Skeletal muscle satellite cell (primary cell): Measurements from ENCODE around the gene TMC2.

Experiments used
- H3K27me3 ChIP-seq: 2 replicates; pipeline ENCODE4 v1.7.0; 2013; ENCODE audit warnings: low read length; ENCODE audit not compliant: control insufficient read depth, insufficient read depth
- H3K36me3 ChIP-seq: 2 replicates; pipeline ENCODE4 v1.7.0; 2013; ENCODE audit warnings: mild to moderate bottlenecking, control low read depth, low read length; ENCODE audit not compliant: insufficient read depth
- H3K4me1 ChIP-seq: 2 replicates; pipeline ENCODE4 v1.7.0; 2013; ENCODE audit warnings: low read length; ENCODE audit not compliant: control insufficient read depth, insufficient read depth
- H3K4me2 ChIP-seq: 2 replicates; pipeline ENCODE4 v1.7.0; 2013; ENCODE audit warnings: mild to moderate bottlenecking, low read length
- H3K4me3 ChIP-seq: 2 replicates; pipeline ENCODE4 v1.7.0; 2013; ENCODE audit warnings: low read length
- H3K9ac ChIP-seq: 2 replicates; pipeline ENCODE4 v1.7.0; 2013; ENCODE audit warnings: mild to moderate bottlenecking, low read depth, low read length, moderate library complexity
- H3K9me3 ChIP-seq: replicated peaks from 2 replicates; pipeline ENCODE4 v1.7.0; 2013; ENCODE audit warnings: mild to moderate bottlenecking, control low read depth, low read length

The TMC2 gene

DNA sequence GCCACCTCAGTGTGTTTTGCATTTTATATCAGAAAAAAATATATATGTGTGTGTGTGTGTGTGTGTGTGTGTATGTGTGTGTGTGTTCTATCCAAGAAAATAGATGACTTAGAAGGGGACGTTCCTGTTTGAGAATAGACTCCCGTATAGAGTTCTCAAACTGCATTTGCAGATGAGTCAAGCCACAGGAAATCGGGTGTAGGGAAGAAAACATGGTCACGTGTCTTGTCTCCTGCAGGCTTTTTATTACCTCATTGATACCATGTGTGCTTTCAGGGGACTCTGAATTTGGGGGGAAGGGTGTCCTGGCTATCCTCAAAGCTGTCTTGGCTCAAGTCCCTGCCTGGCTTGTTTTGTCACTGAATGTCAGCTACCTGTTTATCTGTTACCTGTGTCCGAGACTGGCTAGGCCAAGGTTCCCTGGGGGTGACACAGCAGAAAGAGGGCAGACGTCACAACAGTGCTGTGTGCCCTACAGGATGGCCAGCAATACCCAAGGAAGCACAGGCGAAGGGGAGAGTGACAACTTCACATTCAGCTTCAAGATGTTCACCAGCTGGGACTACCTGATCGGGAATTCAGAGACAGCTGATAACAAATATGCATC, 60.4 kb downstream of the TMC2 start:
- no peaks in the 10 kb centered on the region for H3K36me3 ChIP-seq
- peaks cover 24% of the 10 kb centered on the region for H3K27me3 ChIP-seq
- H3K9ac ChIP-seq: no peak overlapping the region
- no peak overlapping the region for H3K4me3 ChIP-seq
- H3K4me2 ChIP-seq: no peak overlapping the region
- no peaks in the 10 kb centered on the region for H3K9me3 ChIP-seq
- no peaks in the 10 kb centered on the region for H3K4me1 ChIP-seq

DNA sequence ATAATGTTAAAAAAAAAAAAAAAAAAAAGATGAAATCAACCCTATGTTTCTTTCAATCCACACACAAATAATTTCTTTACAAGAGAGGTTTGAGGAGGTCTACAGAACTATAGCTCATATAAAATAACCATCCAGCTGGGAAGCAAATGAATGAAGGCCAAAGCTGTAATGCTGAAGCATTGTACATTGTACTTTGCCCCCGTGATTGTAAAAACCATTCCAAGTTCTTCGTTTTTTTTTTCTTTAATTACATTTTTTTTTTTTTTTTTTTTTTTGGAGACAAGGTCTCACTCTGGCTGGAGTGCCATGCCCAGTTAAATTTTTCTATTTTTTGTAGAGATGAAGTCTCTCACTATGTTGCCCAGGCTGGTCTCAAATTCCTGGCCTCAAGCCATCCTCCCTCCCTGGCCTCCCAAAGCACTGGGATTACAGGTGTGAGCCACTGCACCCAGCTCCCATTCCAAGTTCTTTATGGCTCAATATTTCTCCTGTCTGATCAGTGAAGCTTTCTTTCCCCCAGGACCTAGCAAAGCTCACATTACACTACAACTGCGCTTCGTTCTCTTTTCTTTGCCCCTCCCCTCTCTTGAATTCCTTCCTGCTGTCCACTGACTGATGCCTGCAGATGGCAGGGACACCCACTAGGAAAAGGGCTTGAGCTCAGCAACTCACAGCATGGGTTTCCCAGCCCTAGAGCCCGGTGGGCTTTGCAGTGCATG, 63.1 kb downstream of the TMC2 start:
- H3K36me3 ChIP-seq: no peaks in the 10 kb centered on the region
- no peak overlapping the region for H3K4me2 ChIP-seq
- no peaks in the 10 kb centered on the region for H3K4me1 ChIP-seq
- H3K27me3 ChIP-seq: peaks cover 23% of the 10 kb centered on the region
- H3K4me3 ChIP-seq: no peak overlapping the region
- no peaks in the 10 kb centered on the region for H3K9me3 ChIP-seq
- H3K9ac ChIP-seq: no peak overlapping the region

DNA sequence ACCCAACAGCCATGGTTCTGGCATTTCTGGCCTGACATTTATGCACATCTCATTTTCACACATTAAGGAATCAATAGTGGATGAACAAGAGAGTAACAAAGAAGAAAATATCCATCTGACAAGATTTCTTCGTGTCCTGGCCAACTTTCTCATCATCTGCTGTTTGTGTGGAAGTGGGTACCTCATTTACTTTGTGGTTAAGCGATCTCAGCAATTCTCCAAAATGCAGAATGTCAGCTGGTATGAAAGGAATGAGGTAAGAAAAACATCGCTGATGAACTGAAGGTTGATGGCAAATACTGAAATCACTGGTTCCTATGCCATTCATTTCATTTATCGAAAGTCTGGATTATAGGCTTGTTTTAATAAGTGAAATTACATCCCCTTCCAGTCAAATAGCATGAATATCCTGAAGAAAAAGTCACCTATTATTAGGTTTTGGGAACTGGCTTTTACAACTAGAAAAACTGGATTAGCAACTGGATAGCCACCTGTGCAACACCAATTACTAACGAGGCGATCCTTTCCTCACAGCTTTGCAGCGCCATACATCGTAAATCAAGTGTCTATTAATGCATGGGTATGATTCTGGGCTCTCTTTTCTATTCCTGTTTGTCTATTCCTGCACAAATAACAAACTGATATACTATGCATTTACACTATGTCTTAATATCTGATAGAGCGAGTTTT, 65.8 kb downstream of the TMC2 start:
- Histone ChIP-seq H3K9me3 (peaks cover 1% of the 10 kb centered on the region), H3K4me1 (no peaks in the 10 kb centered on the region), H3K27me3 (peaks cover 24% of the 10 kb centered on the region), H3K9ac (no peak overlapping the region), H3K36me3 (no peaks in the 10 kb centered on the region), H3K4me2 (no peak overlapping the region), H3K4me3 (no peak overlapping the region)

DNA sequence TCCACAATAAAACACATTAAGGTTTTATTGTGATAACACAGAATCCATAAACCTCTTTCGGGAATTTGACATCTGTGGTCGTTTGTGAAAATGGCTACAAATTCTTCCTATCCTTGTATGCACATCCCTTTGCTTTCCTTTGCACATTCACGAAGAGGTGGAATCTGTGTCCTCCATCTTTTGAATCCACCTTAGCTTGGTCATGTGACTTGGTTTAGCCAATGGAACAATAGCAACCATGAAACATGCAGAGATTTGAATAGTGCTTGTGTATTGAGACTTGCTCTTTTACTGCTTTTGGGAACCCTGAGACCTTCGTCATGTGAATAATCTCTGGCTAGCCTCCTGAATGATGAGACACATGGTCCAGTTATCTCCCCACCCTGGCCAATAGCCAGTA, 66.4 kb downstream of the TMC2 start:
- Histone ChIP-seq H3K9me3 (peaks cover 4% of the 10 kb centered on the region), H3K9ac (no peak overlapping the region), H3K36me3 (no peaks in the 10 kb centered on the region), H3K4me3 (no peak overlapping the region), H3K4me1 (no peaks in the 10 kb centered on the region), H3K4me2 (no peak overlapping the region), H3K27me3 (peaks cover 24% of the 10 kb centered on the region)

DNA sequence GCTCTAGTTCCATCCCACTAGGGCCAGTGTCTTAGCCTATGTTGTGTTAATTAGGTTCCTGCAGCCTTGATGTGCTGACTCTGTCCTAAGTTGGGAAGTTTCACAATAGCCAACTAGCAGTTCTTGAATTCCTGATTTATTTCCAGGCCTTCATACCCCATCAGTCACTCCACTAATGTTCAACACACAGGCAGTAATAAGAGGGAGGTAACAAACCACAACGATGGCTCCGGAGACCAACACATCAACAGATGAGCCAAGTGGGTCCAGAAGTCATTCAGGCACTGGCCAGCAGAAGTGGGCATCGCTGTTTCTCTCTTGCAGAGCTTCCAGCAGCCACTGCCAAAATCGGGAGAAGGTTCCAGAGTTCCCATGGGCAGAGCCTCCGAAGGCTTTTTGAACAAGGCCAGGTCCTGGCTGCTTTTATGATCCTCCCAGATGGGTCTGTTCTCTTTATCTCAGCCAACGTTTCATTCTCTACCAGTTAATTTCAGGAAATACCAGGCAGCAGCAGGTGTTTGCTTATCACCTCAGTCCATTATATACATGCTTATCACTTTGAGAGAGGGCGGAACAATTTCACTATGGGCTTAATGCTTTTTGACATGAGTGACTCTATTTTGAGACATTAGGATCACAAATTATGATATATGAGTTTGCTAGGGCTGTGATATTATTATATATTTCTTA, 67.6 kb downstream of the TMC2 start:
- H3K4me2 ChIP-seq: no peak overlapping the region
- no peaks in the 10 kb centered on the region for H3K4me1 ChIP-seq
- no peak overlapping the region for H3K9ac ChIP-seq
- H3K27me3 ChIP-seq: peaks cover 24% of the 10 kb centered on the region
- no peak overlapping the region for H3K4me3 ChIP-seq
- no peaks in the 10 kb centered on the region for H3K36me3 ChIP-seq
- peaks cover 4% of the 10 kb centered on the region for H3K9me3 ChIP-seq

DNA sequence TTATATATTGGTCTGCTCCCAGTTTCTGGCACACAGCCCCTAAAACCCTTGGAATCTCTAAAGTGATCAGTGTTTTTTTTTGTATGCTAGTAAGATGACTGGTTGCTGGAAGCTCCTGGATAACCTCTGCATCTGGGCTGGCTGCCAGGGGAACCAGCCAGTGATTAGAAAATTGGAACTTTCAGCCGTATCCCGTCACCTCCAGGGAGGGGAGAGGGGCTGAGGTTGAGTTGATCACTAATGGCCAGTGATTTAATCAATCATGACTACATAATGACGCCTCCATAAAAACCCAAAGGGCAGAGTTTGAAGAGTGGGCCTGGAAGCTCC, 68.1 kb downstream of the TMC2 start:
- H3K9ac ChIP-seq: no peak overlapping the region
- no peak overlapping the region for H3K4me2 ChIP-seq
- H3K27me3 ChIP-seq: peaks cover 24% of the 10 kb centered on the region
- H3K9me3 ChIP-seq: peaks cover 4% of the 10 kb centered on the region
- no peaks in the 10 kb centered on the region for H3K36me3 ChIP-seq
- no peaks in the 10 kb centered on the region for H3K4me1 ChIP-seq
- H3K4me3 ChIP-seq: no peak overlapping the region

DNA sequence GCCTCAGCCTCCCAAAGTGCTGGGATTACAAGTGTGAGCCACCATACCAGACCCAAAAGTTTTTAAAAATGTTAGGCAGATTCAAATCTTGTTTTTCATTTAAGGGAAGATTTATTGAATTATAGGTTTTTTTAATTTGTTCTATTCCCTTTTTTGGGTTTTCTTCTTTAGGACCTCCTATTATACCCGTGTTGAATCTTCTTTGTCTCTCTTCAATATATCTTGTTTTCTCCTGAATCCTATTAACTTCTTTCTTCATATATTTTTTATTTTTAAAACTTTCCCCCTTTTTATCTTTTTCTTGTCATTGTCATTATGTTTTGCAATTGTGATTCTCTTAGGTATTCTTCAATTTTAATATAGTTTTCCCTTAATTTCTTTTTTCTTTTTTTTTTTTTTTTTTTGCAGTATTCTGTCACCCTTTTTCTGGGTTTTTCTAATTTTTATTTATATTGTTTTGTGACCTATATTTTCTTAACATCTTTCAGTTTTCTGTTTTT, 70.2 kb downstream of the TMC2 start:
- H3K9ac ChIP-seq: no peak overlapping the region
- H3K4me2 ChIP-seq: no peak overlapping the region
- no peaks in the 10 kb centered on the region for H3K4me1 ChIP-seq
- H3K4me3 ChIP-seq: no peak overlapping the region
- peaks cover 4% of the 10 kb centered on the region for H3K9me3 ChIP-seq
- peaks cover 33% of the 10 kb centered on the region for H3K27me3 ChIP-seq
- H3K36me3 ChIP-seq: no peaks in the 10 kb centered on the region

DNA sequence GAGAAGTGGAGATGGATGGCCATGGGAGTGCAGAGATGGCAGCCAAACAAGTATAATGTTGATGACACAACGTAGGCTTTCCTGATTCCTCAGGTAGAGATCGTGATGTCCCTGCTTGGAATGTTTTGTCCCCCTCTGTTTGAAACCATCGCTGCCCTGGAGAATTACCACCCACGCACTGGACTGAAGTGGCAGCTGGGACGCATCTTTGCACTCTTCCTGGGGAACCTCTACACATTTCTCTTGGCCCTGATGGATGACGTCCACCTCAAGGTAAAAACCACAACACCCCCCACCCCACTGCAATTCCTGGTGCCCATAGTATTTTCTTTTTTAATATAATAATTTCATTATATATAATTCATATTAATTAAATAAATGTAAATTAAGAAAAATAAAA, 74.0 kb downstream of the TMC2 start:
- no peaks in the 10 kb centered on the region for H3K4me1 ChIP-seq
- H3K4me2 ChIP-seq: no peak overlapping the region
- no peaks in the 10 kb centered on the region for H3K36me3 ChIP-seq
- peaks cover 34% of the 10 kb centered on the region for H3K27me3 ChIP-seq
- H3K9ac ChIP-seq: no peak overlapping the region
- H3K9me3 ChIP-seq: peaks cover 4% of the 10 kb centered on the region
- H3K4me3 ChIP-seq: no peak overlapping the region

DNA sequence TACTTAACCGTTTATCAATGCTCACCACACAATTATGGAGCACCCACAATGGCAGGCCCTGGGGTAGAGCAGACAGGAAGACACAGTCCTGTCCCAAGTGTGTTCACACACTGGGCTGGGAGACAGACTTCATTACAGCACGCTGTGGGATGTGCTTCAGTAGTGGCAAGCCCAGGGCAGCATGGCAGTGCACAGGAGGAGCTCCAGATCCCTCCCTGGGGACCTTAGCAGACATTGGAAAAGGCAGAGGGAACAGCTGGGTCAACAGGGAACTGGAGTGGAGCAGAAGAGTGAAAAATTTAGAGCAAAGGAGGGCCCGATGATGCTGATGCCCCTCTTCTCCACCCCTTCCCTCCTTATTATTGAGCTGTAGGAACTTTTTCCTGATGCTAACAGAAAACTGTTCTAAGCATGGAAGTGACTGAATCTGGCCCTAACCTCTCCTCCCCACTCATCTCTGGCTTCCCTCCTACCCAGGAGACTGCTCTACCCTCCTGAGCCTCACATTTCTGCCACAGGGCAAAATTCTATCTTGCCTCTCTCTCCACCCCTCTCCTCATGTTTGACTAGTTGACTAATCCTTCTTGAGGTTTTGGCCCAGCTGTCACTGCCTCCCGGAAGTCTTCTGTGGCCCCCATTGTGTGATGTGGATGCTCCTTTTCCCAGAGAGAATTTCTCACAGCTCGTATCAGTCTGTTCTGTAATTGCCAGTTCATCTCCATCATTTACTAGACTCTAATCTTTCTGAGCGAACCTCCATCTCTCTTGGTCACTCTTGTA, 74.8 kb downstream of the TMC2 start:
- Histone ChIP-seq H3K4me1 (no peaks in the 10 kb centered on the region), H3K9me3 (peaks cover 4% of the 10 kb centered on the region), H3K27me3 (peaks cover 41% of the 10 kb centered on the region), H3K4me3 (no peak overlapping the region), H3K9ac (no peak overlapping the region), H3K36me3 (no peaks in the 10 kb centered on the region), H3K4me2 (no peak overlapping the region)

DNA sequence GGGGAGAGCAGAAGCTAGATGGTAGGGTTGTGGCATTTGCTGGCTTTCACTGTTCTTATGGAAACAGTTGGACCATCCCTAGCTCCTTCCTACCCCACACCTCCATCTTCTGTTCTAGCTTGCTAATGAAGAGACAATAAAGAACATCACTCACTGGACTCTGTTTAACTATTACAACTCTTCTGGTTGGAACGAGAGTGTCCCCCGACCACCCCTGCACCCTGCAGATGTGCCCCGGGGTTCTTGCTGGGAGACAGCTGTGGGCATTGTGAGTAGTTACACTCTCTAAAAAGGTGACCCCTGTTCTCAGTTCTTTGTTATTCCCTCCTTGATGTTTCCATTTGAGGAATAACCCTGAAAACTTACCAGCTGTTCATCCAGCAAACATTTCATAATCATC, 75.7 kb downstream of the TMC2 start:
- H3K4me1 ChIP-seq: no peaks in the 10 kb centered on the region
- no peak overlapping the region for H3K4me3 ChIP-seq
- H3K9me3 ChIP-seq: peaks cover 4% of the 10 kb centered on the region
- H3K36me3 ChIP-seq: no peaks in the 10 kb centered on the region
- H3K27me3 ChIP-seq: peaks cover 51% of the 10 kb centered on the region
- no peak overlapping the region for H3K9ac ChIP-seq
- H3K4me2 ChIP-seq: no peak overlapping the region

DNA sequence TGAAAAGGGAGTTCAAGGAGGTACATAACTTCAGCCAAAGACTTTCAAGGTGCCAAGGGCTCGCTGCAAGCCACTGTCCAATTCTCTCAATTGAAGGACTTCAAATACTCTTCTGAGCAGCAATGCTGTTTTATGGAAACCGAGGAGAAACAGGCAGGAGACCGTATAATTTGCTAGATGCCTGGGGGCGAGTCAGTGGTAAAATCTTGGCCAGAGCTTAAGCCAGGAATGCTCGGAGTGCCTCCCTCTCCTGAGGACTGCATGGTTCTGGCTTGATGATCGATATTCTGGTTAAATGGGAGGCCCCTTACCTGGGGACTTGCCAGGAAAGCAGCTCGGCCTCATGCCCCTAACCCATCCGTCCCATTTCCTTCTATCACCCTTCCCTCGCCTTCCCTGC, 80.3 kb downstream of the TMC2 start:
- Histone ChIP-seq H3K9me3 (no peaks in the 10 kb centered on the region), H3K36me3 (no peaks in the 10 kb centered on the region), H3K27me3 (peaks cover 57% of the 10 kb centered on the region), H3K4me2 (no peak overlapping the region), H3K9ac (no peak overlapping the region), H3K4me1 (no peaks in the 10 kb centered on the region), H3K4me3 (no peak overlapping the region)
